Testis (tissue), 2 donors: ENCODE data around the gene CIART.

ENCODE experiments used
- POLR2A ChIP-seq: fragments of 450-650 bp; IDR thresholded peaks from one replicate; pipeline ENCODE4 v1.6.1; 2017; ENCODE audit warnings: antibody characterized with exemption, mild to moderate bottlenecking, moderate library complexity
- TF ChIP-seq, protein P1 (sequence below), 3 experiments: fragments of 450-650 bp in 2 of 3; fragments of 200-600 bp in 1 of 3; sonication (generic) in 1 of 3; IDR thresholded peaks; one replicate each; pipeline ENCODE4 v1.5.1; 2016 to 2019; ENCODE audit warnings: antibody characterized with exemption in 3 of 3, mild to moderate bottlenecking in 2 of 3, moderate library complexity in 1 of 3

DNA sequence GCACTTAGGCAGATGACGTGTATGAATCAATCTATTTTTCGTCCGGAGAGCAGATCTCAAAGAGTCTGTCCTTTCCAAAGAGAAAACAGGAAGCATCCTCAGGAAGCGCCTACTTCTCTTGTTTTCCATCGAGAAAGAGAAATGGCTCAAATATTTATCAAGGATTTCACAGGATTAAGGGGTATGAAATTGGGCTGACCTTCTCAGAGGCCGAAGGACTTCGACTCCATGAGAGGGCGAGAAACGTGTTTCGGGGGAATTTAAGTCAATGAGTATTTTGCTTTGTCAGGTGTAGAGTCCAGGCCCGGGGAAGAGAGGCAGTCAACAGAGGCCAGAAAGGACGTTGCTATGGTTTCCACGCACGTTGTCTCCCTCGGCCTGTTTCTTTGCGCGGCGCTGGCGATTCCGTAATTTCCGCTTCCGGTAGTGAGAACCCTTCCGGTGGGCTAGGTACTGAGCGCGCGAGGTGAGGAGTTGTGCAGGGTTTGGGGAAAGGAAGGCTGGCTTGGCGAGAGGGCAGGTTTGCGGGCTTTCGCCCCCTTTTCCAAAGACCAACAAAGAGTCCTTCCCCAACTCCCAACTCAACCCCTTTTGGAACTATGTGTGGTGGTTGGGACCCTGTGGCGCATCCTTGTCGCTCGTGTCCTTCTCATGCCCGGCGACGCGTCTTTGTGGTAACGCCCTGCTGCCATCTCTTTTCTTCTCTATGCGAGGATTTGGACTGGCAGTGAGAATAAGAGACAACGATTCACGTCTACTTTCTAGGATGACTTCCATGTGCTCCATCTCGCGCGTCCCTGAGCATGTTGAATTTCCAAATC is 11.3 kb downstream of the CIART start, which contains the start of gene MRPS21:
- TF ChIP-seq, protein P1, sequence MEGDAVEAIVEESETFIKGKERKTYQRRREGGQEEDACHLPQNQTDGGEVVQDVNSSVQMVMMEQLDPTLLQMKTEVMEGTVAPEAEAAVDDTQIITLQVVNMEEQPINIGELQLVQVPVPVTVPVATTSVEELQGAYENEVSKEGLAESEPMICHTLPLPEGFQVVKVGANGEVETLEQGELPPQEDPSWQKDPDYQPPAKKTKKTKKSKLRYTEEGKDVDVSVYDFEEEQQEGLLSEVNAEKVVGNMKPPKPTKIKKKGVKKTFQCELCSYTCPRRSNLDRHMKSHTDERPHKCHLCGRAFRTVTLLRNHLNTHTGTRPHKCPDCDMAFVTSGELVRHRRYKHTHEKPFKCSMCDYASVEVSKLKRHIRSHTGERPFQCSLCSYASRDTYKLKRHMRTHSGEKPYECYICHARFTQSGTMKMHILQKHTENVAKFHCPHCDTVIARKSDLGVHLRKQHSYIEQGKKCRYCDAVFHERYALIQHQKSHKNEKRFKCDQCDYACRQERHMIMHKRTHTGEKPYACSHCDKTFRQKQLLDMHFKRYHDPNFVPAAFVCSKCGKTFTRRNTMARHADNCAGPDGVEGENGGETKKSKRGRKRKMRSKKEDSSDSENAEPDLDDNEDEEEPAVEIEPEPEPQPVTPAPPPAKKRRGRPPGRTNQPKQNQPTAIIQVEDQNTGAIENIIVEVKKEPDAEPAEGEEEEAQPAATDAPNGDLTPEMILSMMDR (IDR thresholded peaks at IDR 0.05), result no peak
- peak; percentile 32 for TF ChIP-seq POLR2A
